Caco-2 (cell line): ENCODE data around the gene BROX. TPM values are rescaled to one million over a fixed set of nuclear protein-coding genes. Genes with fewer than 3 reads are reported as not detected.

ENCODE experiments used
- BruUV-seq: library from RNA; stranded (reverse); fragments of 400-500 nt; replicated peaks from 2 replicates; lab custom pipeline; 2021; lab: Mats Ljungman, UMichigan
- CTCF ChIA-PET: fragments of 300-600 bp; sonication (Branson Sonifier 250); formaldehyde crosslinking; loops from one replicate; lab custom pipeline; 2022; ENCODE audit warnings: antibody characterized with exemption; lab: Charles Lee
- POLR2A ChIA-PET: fragments of 300-600 bp; sonication (Branson Sonifier 250); formaldehyde crosslinking; loops from one replicate; lab custom pipeline; 2022; ENCODE audit warnings: antibody characterized with exemption; lab: Charles Lee
- DNase-seq, 2 experiments: peaks; one replicate each; pipeline versions ENCODE4 v3.0.0 to v3.0.0-alpha.2; 2020 to 2022
- H3K27me3 ChIP-seq: replicated peaks from 2 replicates; pipeline ENCODE4 v1.6.0; 2011; ENCODE audit warnings: low read length; ENCODE audit not compliant: control insufficient read depth, insufficient read depth
- H3K36me3 ChIP-seq: 2 replicates; pipeline ENCODE4 v1.5.1; 2011; ENCODE audit warnings: low read length; ENCODE audit not compliant: control insufficient read depth, insufficient read depth
- H3K4me1 ChIP-seq: fragments of 250-450 bp; sonication (Bioruptor Pico); 2 replicates; pipeline ENCODE4 v1.5.1; 2020; ENCODE audit warnings: mild to moderate bottlenecking
- H3K4me3 ChIP-seq: 2 replicates; pipeline ENCODE4 v1.5.1; 2011; ENCODE audit warnings: low read depth, mild to moderate bottlenecking, control low read depth, low read length
- H3K9me3 ChIP-seq: fragments of 250-450 bp; sonication (Bioruptor Pico); 2 replicates; pipeline ENCODE4 v1.5.1; 2020; ENCODE audit warnings: mild to moderate bottlenecking, moderate library complexity
- H3K27ac Mint-ChIP-seq: one replicate; pipeline ENCODE4 v1.8.0; 2022; ENCODE audit warnings: mixed read lengths; ENCODE audit not compliant: unreplicated experiment
- H3K27me3 Mint-ChIP-seq: one replicate; pipeline ENCODE4 v1.8.0; 2022; ENCODE audit warnings: mixed read lengths; ENCODE audit not compliant: insufficient read depth, unreplicated experiment
- H3K36me3 Mint-ChIP-seq: one replicate; pipeline ENCODE4 v1.8.0; 2022; ENCODE audit warnings: mild to moderate bottlenecking, mixed read lengths; ENCODE audit not compliant: insufficient read depth, unreplicated experiment
- H3K4me1 Mint-ChIP-seq: one replicate; pipeline ENCODE4 v1.8.0; 2022; ENCODE audit warnings: low read depth, mixed read lengths; ENCODE audit not compliant: unreplicated experiment
- H3K4me3 Mint-ChIP-seq: one replicate; pipeline ENCODE4 v1.8.0; 2022; ENCODE audit warnings: mild to moderate bottlenecking, moderate library complexity, mixed read lengths; ENCODE audit not compliant: unreplicated experiment
- H3K9me3 Mint-ChIP-seq: one replicate; pipeline ENCODE4 v1.8.0; 2022; ENCODE audit warnings: mixed read lengths; ENCODE audit not compliant: unreplicated experiment
- CTCF ChIP-seq, 2 experiments: fragments of 200-600 bp in 1 of 2; IDR thresholded peaks; 1 replicate in 1 of 2; 2 replicates in 1 of 2; pipeline versions ENCODE4 v1.5.1 to v1.8.0; 2011 to 2022; ENCODE audit warnings: antibody characterized with exemption in 1 of 2, control low read depth in 1 of 2, inconsistent platforms in 1 of 2, low read depth in 1 of 2, low read length in 1 of 2, mild to moderate bottlenecking in 1 of 2, moderate library complexity in 1 of 2; ENCODE audit not compliant: insufficient read depth in 1 of 2, severe bottlenecking in 1 of 2, unreplicated experiment in 1 of 2
- intact Hi-C: fragments of 100-400 bp; cut with micrococcal nuclease; formaldehyde crosslinking; loops from one replicate; pipeline ENCODE4 v1.10.0; 2022; ENCODE audit not compliant: unreplicated experiment
- total RNA-seq: library from RNA; stranded (reverse); gene quantifications from 2 replicates; pipeline ENCODE4 v1.2.3, GENCODE V29; 2022

Gene BROX
- total RNA-seq, 1 experiment from 2014 or later, result 31.9 TPM

DNA sequence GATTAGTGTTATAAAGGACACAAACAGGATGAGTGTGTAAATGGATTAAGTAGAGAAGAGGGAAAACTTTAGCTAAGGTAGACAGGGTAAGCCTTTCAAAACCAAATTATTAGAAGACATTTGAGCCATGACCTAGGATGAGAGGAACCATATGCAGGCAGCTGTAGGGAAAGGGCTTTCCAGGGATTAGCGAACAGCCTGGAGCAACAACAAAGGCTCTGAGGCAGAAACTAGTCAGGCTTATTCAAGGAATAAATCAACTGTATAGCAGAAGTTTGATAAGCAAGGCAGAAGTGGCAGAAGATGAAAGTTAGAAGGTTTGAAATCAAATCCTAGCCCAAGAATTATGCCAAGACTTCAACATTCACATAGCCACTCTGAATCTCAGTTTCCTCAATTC is 21.3 kb upstream of the BROX start:
- intact Hi-C loops, result no loop called here
- no peak overlapping the region for H3K27ac Mint-ChIP-seq
- Histone ChIP-seq H3K36me3 (no peaks in the 10 kb centered on the region), H3K4me3 (no peak overlapping the region), H3K27me3 (no peaks in the 10 kb centered on the region), H3K4me1 (no peaks in the 10 kb centered on the region), H3K9me3 (no peaks in the 10 kb centered on the region)
- ChIA-PET POLR2A (no interaction called here), CTCF (no interaction called here)
- H3K4me1 Mint-ChIP-seq, result no peaks in the 10 kb centered on the region
- no peak for TF ChIP-seq CTCF (IDR thresholded peaks at IDR 0.05; ENCODE audit: insufficient read depth in 1 of 2, low read depth in 1 of 2, low read length in 1 of 2, severe bottlenecking in 1 of 2, unreplicated experiment in 1 of 2)
- H3K36me3 Mint-ChIP-seq, result peaks cover 8% of the 10 kb centered on the region
- no peaks in the 10 kb centered on the region for H3K27me3 Mint-ChIP-seq
- BruUV-seq, result no TSS peak
- no peak for DNase-seq
- no peak overlapping the region for H3K4me3 Mint-ChIP-seq
- no peaks in the 10 kb centered on the region for H3K9me3 Mint-ChIP-seq

GRCh38 chr1:222694927-222695326 is 17.4 kb upstream of the BROX start:
- no peak for TF ChIP-seq CTCF (IDR thresholded peaks at IDR 0.05; ENCODE audit: insufficient read depth in 1 of 2, low read depth in 1 of 2, low read length in 1 of 2, severe bottlenecking in 1 of 2, unreplicated experiment in 1 of 2)
- no peaks in the 10 kb centered on the region for H3K27me3 Mint-ChIP-seq
- ChIA-PET CTCF (no interaction called here), POLR2A (no interaction called here)
- H3K4me3 Mint-ChIP-seq, result no peak overlapping the region
- no peaks in the 10 kb centered on the region for H3K9me3 Mint-ChIP-seq
- DNase-seq, result no peak
- H3K36me3 ChIP-seq, result no peaks in the 10 kb centered on the region
- no TSS peak for BruUV-seq
- H3K27ac Mint-ChIP-seq, result no peak overlapping the region
- H3K4me1 ChIP-seq, result no peaks in the 10 kb centered on the region
- H3K4me1 Mint-ChIP-seq, result no peaks in the 10 kb centered on the region
- H3K9me3 ChIP-seq, result no peaks in the 10 kb centered on the region
- peaks cover 7% of the 10 kb centered on the region for H3K36me3 Mint-ChIP-seq
- H3K4me3 ChIP-seq, result no peak overlapping the region
- intact Hi-C loops, result no loop called here
- no peaks in the 10 kb centered on the region for H3K27me3 ChIP-seq

GRCh38 chr1:222696741-222697140 is 15.6 kb upstream of the BROX start:
- CTCF ChIA-PET, result no interaction called here
- Mint-ChIP-seq H3K4me3 (no peak overlapping the region), H3K36me3 (peaks cover 11% of the 10 kb centered on the region), H3K27me3 (no peaks in the 10 kb centered on the region), H3K27ac (no peak overlapping the region), H3K4me1 (no peaks in the 10 kb centered on the region), H3K9me3 (no peaks in the 10 kb centered on the region)
- no peaks in the 10 kb centered on the region for H3K36me3 ChIP-seq
- POLR2A ChIA-PET, result no interaction called here
- no peaks in the 10 kb centered on the region for H3K9me3 ChIP-seq
- H3K27me3 ChIP-seq, result no peaks in the 10 kb centered on the region
- no peak for DNase-seq
- H3K4me1 ChIP-seq, result no peaks in the 10 kb centered on the region
- intact Hi-C loops, result no loop called here
- TF ChIP-seq CTCF (IDR thresholded peaks at IDR 0.05; ENCODE audit: insufficient read depth in 1 of 2, low read depth in 1 of 2, low read length in 1 of 2, severe bottlenecking in 1 of 2, unreplicated experiment in 1 of 2), result no peak
- H3K4me3 ChIP-seq, result no peak overlapping the region
- BruUV-seq, result no TSS peak
